Posterior vena cava (tissue), 2 donors: Measurements from ENCODE around the gene MRPL10. TPM values are rescaled to one million over a fixed set of nuclear protein-coding genes. Genes with fewer than 3 reads are reported as not detected.
"Not testable (repeated sequence)": the region's sequence is repeated elsewhere in the genome, so short reads cannot be mapped to it uniquely, and the experiment has no call there.

Experiments
- DNase-seq: peaks from one replicate; pipeline ENCODE4 v3.0.0-alpha.2; 2020; ENCODE audit warnings: low spot score
- intact Hi-C, 2 donors: fragments of 100-400 bp; cut with DNase I; formaldehyde crosslinking; loops; one replicate each; pipeline versions ENCODE4 v1.14.1 to v1.14.2; 2022 to 2023
- total RNA-seq, 2 donors: library from RNA; stranded (reverse); fragmentation: NEBNext Ultra II Directional; extraction: Animal tissue kit (Norgen Biotek cat#: 25700); gene quantifications; one replicate each; pipeline ENCODE4 v1.2.1, GENCODE V29; 2021
- donor health status: DM: yes; HTN: yes; CAD: no.
- donor health status: DM: yes; HTN: yes; CAD: no.

Gene MRPL10
- total RNA-seq, 2 donors from 2014 or later = 23.9 to 28.6 TPM

DNA sequence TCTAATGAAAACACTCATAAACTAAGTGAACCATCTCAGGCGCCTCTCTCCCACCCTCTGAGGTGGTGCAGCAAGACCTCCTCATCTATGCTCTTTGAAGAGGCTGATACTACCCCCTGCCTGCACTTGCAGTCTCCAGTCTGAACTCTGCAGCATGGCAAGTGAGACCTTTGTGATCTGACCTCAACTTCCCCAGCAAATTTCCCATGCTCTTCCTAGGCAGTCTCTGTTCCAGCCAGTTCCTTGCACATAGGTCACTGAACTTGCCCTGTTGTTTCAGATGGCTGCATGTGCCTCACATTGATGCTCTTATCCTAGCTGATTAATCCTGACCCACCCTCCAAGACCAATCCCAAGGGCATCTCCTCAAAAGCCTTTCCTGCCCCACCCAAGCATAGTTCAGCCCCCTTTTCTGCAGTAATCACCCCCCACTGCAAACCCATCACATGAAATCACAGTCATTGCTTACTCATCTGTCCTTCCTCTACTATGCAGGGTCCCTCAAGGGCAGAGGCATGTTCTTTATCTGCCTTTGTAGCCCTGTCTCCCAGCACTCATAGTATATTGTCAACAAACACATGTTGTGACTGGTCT, 56.3 kb downstream of the MRPL10 start:
- DNase-seq = no peak
- intact Hi-C loops = no loop called here

GRCh38 chr17:47774331-47774730, 57.0 kb downstream of the MRPL10 start:
- intact Hi-C loops = no loop called here
- DNase-seq = no peak

- DNase-seq, intact Hi-C loops: not testable (repeated sequence)
Measured at GRCh38 chr17:47773649-47774048, 57.7 kb downstream of the MRPL10 start.

Other genes starting within 250 kb of the MRPL10 start
- 100 to 1,000 TPM; 193 to 198 TPM for gene KPNB1, start 181.6 kb downstream of the MRPL10 start, total RNA-seq
- 10 to 100 TPM; 10.7 to 13.8 TPM for gene TBKBP1, start 137.4 kb downstream of the MRPL10 start, total RNA-seq
- under 1 TPM; 0.48 to 0.65 TPM for gene TBX21, start 98.3 kb downstream of the MRPL10 start, total RNA-seq
- 1 to 10 TPM; 6.4 to 9.8 TPM for gene OSBPL7, start 9.7 kb downstream of the MRPL10 start, total RNA-seq
- not detected for gene LRRC46, start 129 bp upstream of the MRPL10 start, total RNA-seq
- gene SCRN2, start 9.7 kb upstream of the MRPL10 start, total RNA-seq = 10 to 100 TPM; 13.3 to 17.8 TPM
- gene SP6, start 19.6 kb upstream of the MRPL10 start, total RNA-seq = under 1 TPM; 0.19 to 0.48 TPM
- 10 to 100 TPM; 13.0 to 15.8 TPM for gene SP2, start 64.7 kb upstream of the MRPL10 start, total RNA-seq
- 10 to 100 TPM; 14.5 to 18.8 TPM for gene PNPO, start 110.0 kb upstream of the MRPL10 start, total RNA-seq
- gene PRR15L, start 126.3 kb upstream of the MRPL10 start, total RNA-seq = not detected
- 10 to 100 TPM; 80.3 to 95.8 TPM for gene CDK5RAP3, start 139.6 kb upstream of the MRPL10 start, total RNA-seq
- gene COPZ2, start 206.3 kb upstream of the MRPL10 start, total RNA-seq = 100 to 1,000 TPM in 1 of 2 donors, 10 to 100 TPM in 1; 75.0 to 136 TPM
- gene NFE2L1, start 216.8 kb upstream of the MRPL10 start, total RNA-seq = 100 to 1,000 TPM; 255 to 263 TPM